OCI-M2 (cell line): ENCODE data around the gene CPT1C.

Experiments used
- DNase-seq: peaks from one replicate; lab custom pipeline; 2025; ENCODE audit not compliant: unreplicated experiment; lab: John Stamatoyannopoulos, UW

CPT1C gene

GRCh38 chr19:49660338-49660961 lies 30.5 kb upstream of the CPT1C start:
- no peak for DNase-seq

- DNase-seq = no peak
Observed at GRCh38 chr19:49662011-49662410, 28.9 kb upstream of the CPT1C start.

- DNase-seq = no peak
Observed at GRCh38 chr19:49663224-49663623, 27.7 kb upstream of the CPT1C start.

- peak; percentile 55 for DNase-seq
Observed at GRCh38 chr19:49664171-49665035, 26.5 kb upstream of the CPT1C start.

- no peak for DNase-seq
Observed at GRCh38 chr19:49665036-49665350, 25.9 kb upstream of the CPT1C start.

GRCh38 chr19:49665351-49666119 lies 25.4 kb upstream of the CPT1C start, which contains the start of the genes BCL2L12 and IRF3:
Gene BCL2L12 (plus strand): TSS chr19:49665933. CDS start chr19:49666693, 760 bp downstream.
Gene IRF3 (minus strand): TSS chr19:49665857. CDS start chr19:49664838, 1,019 bp downstream.
- peak; percentile 80 for DNase-seq

- no peak for DNase-seq
Observed at GRCh38 chr19:49666120-49666444, 24.8 kb upstream of the CPT1C start.

GRCh38 chr19:49667473-49667872 lies 23.4 kb upstream of the CPT1C start:
- no peak for DNase-seq

- DNase-seq = no peak
Observed at GRCh38 chr19:49669516-49669915, 21.4 kb upstream of the CPT1C start.

GRCh38 chr19:49672131-49672919 lies 18.6 kb upstream of the CPT1C start:
- DNase-seq = no peak

GRCh38 chr19:49676136-49676783 lies 14.7 kb upstream of the CPT1C start:
- peak; percentile 98 for DNase-seq

- peak; percentile 99 for DNase-seq
Observed at GRCh38 chr19:49676784-49677230, 14.1 kb upstream of the CPT1C start.

GRCh38 chr19:49677231-49677900 lies 13.6 kb upstream of the CPT1C start, which contains the start of gene PRMT1:
Gene PRMT1 (plus strand): TSS chr19:49677271. CDS start chr19:49677281, 10 bp downstream.
- DNase-seq = no peak

GRCh38 chr19:49677901-49678674 lies 12.8 kb upstream of the CPT1C start:
- DNase-seq = peak; percentile 56

GRCh38 chr19:49678985-49679770 lies 11.7 kb upstream of the CPT1C start:
- no peak for DNase-seq

- no peak for DNase-seq
Observed at GRCh38 chr19:49679771-49680413, 11.0 kb upstream of the CPT1C start.

GRCh38 chr19:49680421-49681351 lies 10.2 kb upstream of the CPT1C start:
- peak; percentile 86 for DNase-seq
